HepG2 (cell line): ENCODE data around the gene KLF16. TPM values are rescaled to one million over a fixed set of nuclear protein-coding genes. Genes with fewer than 3 reads are reported as not detected.

Source experiments
- DNMT1 ChIP-seq: sonication (generic); formaldehyde crosslinking; IDR thresholded peaks from 2 replicates; pipeline ENCODE4 v1.5.1; 2020; ENCODE audit warnings: mild to moderate bottlenecking, missing genetic modification reagents
- ETS1 ChIP-seq: sonication (generic); formaldehyde crosslinking; IDR thresholded peaks from 2 replicates; pipeline ENCODE4 v1.4.0; 2020; ENCODE audit warnings: missing genetic modification reagents
- GTF2F1 ChIP-seq: fragments of 150-350 bp; IDR thresholded peaks from 2 replicates; pipeline ENCODE4 v1.6.1; 2014; ENCODE audit warnings: low read length
- PBX2 ChIP-seq: IDR thresholded peaks from 2 replicates; pipeline ENCODE4 v1.6.1; 2016; ENCODE audit warnings: control low read depth
- PITX1 ChIP-seq: sonication (generic); formaldehyde crosslinking; IDR thresholded peaks from 2 replicates; pipeline ENCODE4 v1.5.1; 2020; ENCODE audit warnings: mild to moderate bottlenecking, missing genetic modification reagents
- STAT6 ChIP-seq: sonication (generic); formaldehyde crosslinking; IDR thresholded peaks from 2 replicates; pipeline ENCODE4 v1.4.0; 2020; ENCODE audit warnings: missing genetic modification reagents, mild to moderate bottlenecking, borderline replicate concordance
- ZFP91 ChIP-seq: sonication (generic); formaldehyde crosslinking; IDR thresholded peaks from 2 replicates; pipeline ENCODE4 v1.9.0; 2022; ENCODE audit warnings: missing genetic modification reagents, mild to moderate bottlenecking, borderline replicate concordance
- ZNF564 ChIP-seq: sonication (generic); formaldehyde crosslinking; IDR thresholded peaks from 2 replicates; pipeline ENCODE4 v1.8.1; 2023; ENCODE audit warnings: mild to moderate bottlenecking, missing genetic modification reagents
- ZNF841 ChIP-seq: sonication (generic); formaldehyde crosslinking; IDR thresholded peaks from 2 replicates; pipeline ENCODE4 v1.8.1; 2023; ENCODE audit warnings: missing genetic modification reagents, borderline replicate concordance
- polyA plus RNA-seq, 8 experiments: library from polyadenylated mRNA; depleted of rRNA in 3 of 8; stranded (reverse) in 7 of 8; unstranded in 1 of 8; fragments of >200 nt; fragmentation: Illumina TruSeq in 4 of 8; extraction: Trizol in 4 of 8; gene quantifications; 2 replicates each; pipeline versions ENCODE4 v1.2.1 to v1.2.3, GENCODE V29; 2011 to 2016; ENCODE audit warnings: low read depth in 4 of 8, missing spikeins in 1 of 8, mixed read lengths in 1 of 8; ENCODE audit not compliant: insufficient read depth in 1 of 8
- total RNA-seq, 5 experiments: library from RNA; depleted of rRNA; stranded (reverse); fragments of >200 nt; fragmentation: Illumina TruSeq; extraction: Trizol; gene quantifications; 2 replicates each; pipeline ENCODE4 v1.2.3, GENCODE V29; 2016; ENCODE audit warnings: low read depth in 1 of 5
- TF ChIP-seq, protein P1 (sequence below): sonication (generic); formaldehyde crosslinking; IDR thresholded peaks from 2 replicates; pipeline ENCODE4 v1.4.0; 2020; ENCODE audit warnings: mild to moderate bottlenecking, missing genetic modification reagents
- TF ChIP-seq, protein P2 (sequence below): IDR thresholded peaks from 2 replicates; pipeline ENCODE4 v1.6.1; 2016
- TF ChIP-seq, protein P3 (sequence below): sonication (generic); formaldehyde crosslinking; IDR thresholded peaks from 2 replicates; pipeline ENCODE4 v1.8.1; 2022; ENCODE audit warnings: low read depth, mild to moderate bottlenecking, missing genetic modification reagents

KLF16 gene
- total and polyA plus RNA-seq, 2 of the 13 experiments (the other 11 are each of a cell fraction or from before 2014, with no cell fraction given): 3.5 to 6.7 TPM

- TF ChIP-seq GTF2F1 (no peak), PBX2 (CRISPR knock-in tag) (no peak), ZNF564 (CRISPR knock-in tag) (peak; percentile 71; the same call in 1 of the 2 replicates), STAT6 (CRISPR knock-in tag) (no peak), ZNF841 (CRISPR knock-in tag) (no peak), DNMT1 (CRISPR knock-in tag) (no peak), PITX1 (CRISPR knock-in tag) (no peak), ZFP91 (CRISPR knock-in tag) (peak; percentile 69; the same call in 1 of the 2 replicates), ETS1 (CRISPR knock-in tag) (no peak; the same call in 1 of the 2 replicates)
- TF ChIP-seq, protein P1, sequence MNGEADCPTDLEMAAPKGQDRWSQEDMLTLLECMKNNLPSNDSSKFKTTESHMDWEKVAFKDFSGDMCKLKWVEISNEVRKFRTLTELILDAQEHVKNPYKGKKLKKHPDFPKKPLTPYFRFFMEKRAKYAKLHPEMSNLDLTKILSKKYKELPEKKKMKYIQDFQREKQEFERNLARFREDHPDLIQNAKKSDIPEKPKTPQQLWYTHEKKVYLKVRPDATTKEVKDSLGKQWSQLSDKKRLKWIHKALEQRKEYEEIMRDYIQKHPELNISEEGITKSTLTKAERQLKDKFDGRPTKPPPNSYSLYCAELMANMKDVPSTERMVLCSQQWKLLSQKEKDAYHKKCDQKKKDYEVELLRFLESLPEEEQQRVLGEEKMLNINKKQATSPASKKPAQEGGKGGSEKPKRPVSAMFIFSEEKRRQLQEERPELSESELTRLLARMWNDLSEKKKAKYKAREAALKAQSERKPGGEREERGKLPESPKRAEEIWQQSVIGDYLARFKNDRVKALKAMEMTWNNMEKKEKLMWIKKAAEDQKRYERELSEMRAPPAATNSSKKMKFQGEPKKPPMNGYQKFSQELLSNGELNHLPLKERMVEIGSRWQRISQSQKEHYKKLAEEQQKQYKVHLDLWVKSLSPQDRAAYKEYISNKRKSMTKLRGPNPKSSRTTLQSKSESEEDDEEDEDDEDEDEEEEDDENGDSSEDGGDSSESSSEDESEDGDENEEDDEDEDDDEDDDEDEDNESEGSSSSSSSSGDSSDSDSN (CRISPR knock-in tag): peak; percentile 32; the same call in 1 of the 2 replicates
- TF ChIP-seq, protein P2, sequence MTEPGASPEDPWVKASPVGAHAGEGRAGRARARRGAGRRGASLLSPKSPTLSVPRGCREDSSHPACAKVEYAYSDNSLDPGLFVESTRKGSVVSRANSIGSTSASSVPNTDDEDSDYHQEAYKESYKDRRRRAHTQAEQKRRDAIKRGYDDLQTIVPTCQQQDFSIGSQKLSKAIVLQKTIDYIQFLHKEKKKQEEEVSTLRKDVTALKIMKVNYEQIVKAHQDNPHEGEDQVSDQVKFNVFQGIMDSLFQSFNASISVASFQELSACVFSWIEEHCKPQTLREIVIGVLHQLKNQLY (CRISPR knock-in tag): no peak
- TF ChIP-seq, protein P3, sequence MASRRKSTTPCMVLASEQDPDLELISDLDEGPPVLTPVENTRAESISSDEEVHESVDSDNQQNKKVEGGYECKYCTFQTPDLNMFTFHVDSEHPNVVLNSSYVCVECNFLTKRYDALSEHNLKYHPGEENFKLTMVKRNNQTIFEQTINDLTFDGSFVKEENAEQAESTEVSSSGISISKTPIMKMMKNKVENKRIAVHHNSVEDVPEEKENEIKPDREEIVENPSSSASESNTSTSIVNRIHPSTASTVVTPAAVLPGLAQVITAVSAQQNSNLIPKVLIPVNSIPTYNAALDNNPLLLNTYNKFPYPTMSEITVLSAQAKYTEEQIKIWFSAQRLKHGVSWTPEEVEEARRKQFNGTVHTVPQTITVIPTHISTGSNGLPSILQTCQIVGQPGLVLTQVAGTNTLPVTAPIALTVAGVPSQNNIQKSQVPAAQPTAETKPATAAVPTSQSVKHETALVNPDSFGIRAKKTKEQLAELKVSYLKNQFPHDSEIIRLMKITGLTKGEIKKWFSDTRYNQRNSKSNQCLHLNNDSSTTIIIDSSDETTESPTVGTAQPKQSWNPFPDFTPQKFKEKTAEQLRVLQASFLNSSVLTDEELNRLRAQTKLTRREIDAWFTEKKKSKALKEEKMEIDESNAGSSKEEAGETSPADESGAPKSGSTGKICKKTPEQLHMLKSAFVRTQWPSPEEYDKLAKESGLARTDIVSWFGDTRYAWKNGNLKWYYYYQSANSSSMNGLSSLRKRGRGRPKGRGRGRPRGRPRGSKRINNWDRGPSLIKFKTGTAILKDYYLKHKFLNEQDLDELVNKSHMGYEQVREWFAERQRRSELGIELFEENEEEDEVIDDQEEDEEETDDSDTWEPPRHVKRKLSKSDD (CRISPR knock-in tag): no peak
Observed at GRCh38 chr19:1848399-1849131, 14.8 kb downstream of the KLF16 start, which contains the start of gene REXO1 (continued).
